H9 (cell line): ENCODE measurements around the gene MORN1. TPM values are rescaled to one million over a fixed set of nuclear protein-coding genes. Genes with fewer than 3 reads are reported as not detected.

Source experiments
- DNase-seq: peaks from one replicate; pipeline ENCODE4 v3.0.0-alpha.2; 2017
- H2AFZ ChIP-seq: one replicate; pipeline ENCODE4 v1.6.1; 2013; ENCODE audit warnings: mild to moderate bottlenecking, low read length, control low read depth, moderate library complexity
- H2AK5ac ChIP-seq: 2 replicates; pipeline ENCODE4 v1.6.1; 2013; ENCODE audit warnings: low read length, control low read depth, mixed read lengths; ENCODE audit not compliant: insufficient read length
- H2BK120ac ChIP-seq: one replicate; pipeline ENCODE4 v1.6.1; 2013; ENCODE audit warnings: low read depth, mild to moderate bottlenecking, low read length, control low read depth, inconsistent platforms; ENCODE audit not compliant: poor library complexity, severe bottlenecking
- H2BK12ac ChIP-seq: 2 replicates; pipeline ENCODE4 v1.6.1; 2013; ENCODE audit warnings: low read length, control low read depth, mixed read lengths, low read depth; ENCODE audit not compliant: insufficient read length
- H2BK15ac ChIP-seq: 2 replicates; pipeline ENCODE4 v1.6.1; 2013; ENCODE audit warnings: low read depth, low read length, control low read depth
- H2BK20ac ChIP-seq: one replicate; pipeline ENCODE4 v1.6.1; 2013; ENCODE audit warnings: low read depth, mild to moderate bottlenecking, low read length, control low read depth, inconsistent platforms; ENCODE audit not compliant: poor library complexity, severe bottlenecking
- H2BK5ac ChIP-seq: 2 replicates; pipeline ENCODE4 v1.6.1; 2013; ENCODE audit warnings: low read length, control low read depth, mixed read lengths; ENCODE audit not compliant: insufficient read length
- H3K14ac ChIP-seq: 2 replicates; pipeline ENCODE4 v1.6.1; 2013; ENCODE audit warnings: low read length, control low read depth; ENCODE audit not compliant: insufficient read depth
- H3K18ac ChIP-seq: 2 replicates; pipeline ENCODE4 v1.6.1; 2013; ENCODE audit warnings: low read depth, mild to moderate bottlenecking, mixed read lengths, low read length, control low read depth; ENCODE audit not compliant: insufficient read length
- H3K23ac ChIP-seq: 2 replicates; pipeline ENCODE4 v1.6.1; 2013; ENCODE audit warnings: low read length, control low read depth, mixed read lengths, low read depth; ENCODE audit not compliant: insufficient read length
- H3K23me2 ChIP-seq: 2 replicates; pipeline ENCODE4 v1.6.1; 2013; ENCODE audit warnings: low read depth, mild to moderate bottlenecking, mixed read lengths, low read length, control low read depth; ENCODE audit not compliant: insufficient read length, poor library complexity, severe bottlenecking
- H3K27ac ChIP-seq: 2 replicates; pipeline ENCODE4 v1.5.1; 2013; ENCODE audit warnings: low read length, control low read depth, mixed read lengths, low read depth; ENCODE audit not compliant: insufficient read length
- H3K27me3 ChIP-seq: 2 replicates; pipeline ENCODE4 v1.6.1; 2013; ENCODE audit warnings: low read length, control low read depth, inconsistent platforms; ENCODE audit not compliant: insufficient read depth
- H3K4ac ChIP-seq: 2 replicates; pipeline ENCODE4 v1.6.1; 2013; ENCODE audit warnings: low read depth, mild to moderate bottlenecking, control low read depth, inconsistent platforms, low read length, moderate library complexity
- H3K4me1 ChIP-seq: 2 replicates; pipeline ENCODE4 v1.6.1; 2013; ENCODE audit warnings: low read length, control low read depth, inconsistent platforms; ENCODE audit not compliant: insufficient read depth
- H3K4me2 ChIP-seq: 2 replicates; pipeline ENCODE4 v1.6.1; 2013; ENCODE audit warnings: low read length, control low read depth, mixed read lengths; ENCODE audit not compliant: insufficient read length, insufficient read depth
- H3K56ac ChIP-seq: 2 replicates; pipeline ENCODE4 v1.6.1; 2013; ENCODE audit warnings: low read depth, mild to moderate bottlenecking, mixed read lengths, low read length, control low read depth; ENCODE audit not compliant: insufficient read length
- H3K79me1 ChIP-seq: 2 replicates; pipeline ENCODE4 v1.6.1; 2013; ENCODE audit warnings: low read depth, mild to moderate bottlenecking, moderate library complexity, low read length, control low read depth, inconsistent platforms; ENCODE audit not compliant: insufficient read depth, poor library complexity, severe bottlenecking
- H3K79me2 ChIP-seq: 2 replicates; pipeline ENCODE4 v1.6.1; 2013; ENCODE audit warnings: low read length, control low read depth, inconsistent platforms; ENCODE audit not compliant: insufficient read depth
- H3K9ac ChIP-seq: 2 replicates; pipeline ENCODE4 v1.6.1; 2013; ENCODE audit warnings: low read length, control low read depth, mixed read lengths; ENCODE audit not compliant: insufficient read length; ENCODE audit errors: extremely low read depth
- H3K9me3 ChIP-seq: one replicate; pipeline ENCODE4 v1.6.1; 2013; ENCODE audit warnings: low read depth, low read length, inconsistent platforms; ENCODE audit not compliant: control insufficient read depth
- H3T11ph ChIP-seq: one replicate; pipeline ENCODE4 v1.6.1; 2013; ENCODE audit warnings: mild to moderate bottlenecking, low read length, control low read depth, inconsistent platforms
- H4K20me1 ChIP-seq: one replicate; pipeline ENCODE4 v1.6.1; 2013; ENCODE audit not compliant: control insufficient read depth, insufficient read length, insufficient read depth
- H4K5ac ChIP-seq: 2 replicates; pipeline ENCODE4 v1.6.1; 2013; ENCODE audit warnings: low read depth, mild to moderate bottlenecking, mixed read lengths, low read length, control low read depth; ENCODE audit not compliant: insufficient read length
- H4K8ac ChIP-seq: replicated peaks from 2 replicates; pipeline ENCODE4 v1.6.1; 2013; ENCODE audit warnings: low read length, control low read depth, mixed read lengths, low read depth; ENCODE audit not compliant: insufficient read length
- H4K91ac ChIP-seq: 2 replicates; pipeline ENCODE4 v1.6.1; 2013; ENCODE audit warnings: low read depth, mild to moderate bottlenecking, moderate library complexity, mixed read lengths, low read length, control low read depth; ENCODE audit not compliant: insufficient read length
- H3K27ac Mint-ChIP-seq, 3 experiments: 2 replicates in 2 of 3; 3 replicates in 1 of 3; pipeline ENCODE4 v1.8.0; 2020 to 2021; ENCODE audit warnings: mixed read lengths in 3 of 3, mild to moderate bottlenecking in 1 of 3, moderate library complexity in 1 of 3
- H3K27me3 Mint-ChIP-seq: 2 replicates; pipeline ENCODE4 v1.8.0; 2021; ENCODE audit warnings: low read depth, mild to moderate bottlenecking, moderate library complexity, mixed read lengths
- H3K36me3 Mint-ChIP-seq, 3 experiments: 2 replicates in 2 of 3; 3 replicates in 1 of 3; pipeline ENCODE4 v1.8.0; 2020 to 2021; ENCODE audit warnings: low read depth in 3 of 3, mixed read lengths in 3 of 3; ENCODE audit not compliant: insufficient read depth in 1 of 3
- H3K4me1 Mint-ChIP-seq, 2 experiments: 2 replicates each; pipeline ENCODE4 v1.8.0; 2020; ENCODE audit warnings: mixed read lengths in 2 of 2
- H3K4me3 Mint-ChIP-seq, 2 experiments: 2 replicates in 1 of 2; 3 replicates in 1 of 2; pipeline ENCODE4 v1.8.0; 2020 to 2021; ENCODE audit warnings: mild to moderate bottlenecking in 2 of 2, mixed read lengths in 2 of 2, moderate library complexity in 1 of 2
- H3K9me3 Mint-ChIP-seq, 2 experiments: 2 replicates in 1 of 2; 3 replicates in 1 of 2; pipeline ENCODE4 v1.8.0; 2020; ENCODE audit warnings: mild to moderate bottlenecking in 2 of 2, mixed read lengths in 2 of 2, moderate library complexity in 1 of 2
- WGBS: extraction: QIAGEN DNeasy Blood & Tissue Kit; methylation state at CpG from one replicate; pipeline ENCODE4 v1.1.7; 2013; ENCODE audit warnings: missing lambda C conversion rate, low lambda C conversion rate, mixed read lengths; ENCODE audit not compliant: insufficient read length; ENCODE audit errors: extremely low coverage; 5-methylcytosine and 5-hydroxymethylcytosine counted together
- total RNA-seq: library from RNA; stranded (reverse); gene quantifications from 2 replicates; pipeline ENCODE4 v1.2.1, GENCODE V29; 2021
- TF ChIP-seq, protein P1 (sequence below): fragments of 200-600 bp; sonication (generic); conservative IDR thresholded peaks from 3 replicates; pipeline ENCODE4 v1.8.0; 2021; ENCODE audit warnings: antibody characterized with exemption, mild to moderate bottlenecking

Gene MORN1
- total RNA-seq, 1 experiment from 2014 or later = 12.7 TPM

DNA sequence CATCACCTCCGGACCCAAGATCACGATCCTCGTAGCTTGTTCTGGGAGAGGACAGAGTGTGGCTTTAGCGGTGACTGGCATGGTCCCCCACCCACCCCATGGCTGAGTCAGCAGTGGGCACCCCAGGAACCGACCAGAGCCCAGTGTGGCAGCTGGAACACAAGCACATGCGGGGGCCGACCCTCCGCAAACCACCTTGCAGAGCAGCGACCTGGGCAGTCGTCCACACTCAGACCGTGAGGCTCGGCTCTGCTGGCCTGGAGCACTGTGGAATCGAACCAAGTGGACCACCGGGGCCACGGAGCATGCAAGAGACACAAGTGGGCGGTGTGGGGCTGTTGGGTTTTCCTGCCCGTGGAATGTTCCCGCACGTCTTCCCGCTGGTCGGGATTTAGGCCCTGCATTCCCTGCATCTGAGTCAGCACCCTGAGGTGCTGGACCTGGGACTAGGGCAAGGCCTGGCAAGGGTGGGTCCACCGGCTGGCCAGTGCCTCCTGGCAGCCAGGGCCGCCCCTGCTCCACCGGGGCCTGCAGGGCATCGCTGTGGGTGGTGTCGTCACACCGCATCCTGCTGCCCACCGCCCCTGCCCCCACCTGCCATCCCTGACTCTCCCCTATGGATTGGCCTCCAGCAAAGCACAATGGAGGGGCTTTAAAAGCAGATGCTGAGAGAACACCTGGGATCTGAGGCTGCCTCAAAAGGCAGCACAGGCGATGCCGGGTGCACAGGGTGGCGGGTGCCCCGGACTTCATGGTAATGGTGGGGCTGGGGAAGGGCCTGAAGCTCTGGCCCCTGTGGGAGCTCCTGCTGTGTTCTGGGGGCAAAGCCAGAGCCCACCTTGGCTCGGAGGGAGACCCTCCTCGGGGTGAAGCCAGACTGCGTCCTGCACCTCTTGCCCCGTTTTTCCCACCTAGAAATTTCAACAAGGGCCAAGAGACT lies 18.5 kb downstream of the MORN1 start:
- Histone ChIP-seq H3K23me2 (no peaks in the 10 kb centered on the region), H3K4me2 (no peak overlapping the region), H3K4me1 (no peaks in the 10 kb centered on the region), H3K27ac (no peak overlapping the region), H2AK5ac (no peak overlapping the region), H4K8ac (no peak overlapping the region), H3K79me2 (no peaks in the 10 kb centered on the region), H3K9ac (no peak overlapping the region), H3K56ac (no peak overlapping the region), H2BK15ac (no peak overlapping the region), H3K9me3 (no peaks in the 10 kb centered on the region), H4K91ac (no peak overlapping the region), H3K79me1 (no peaks in the 10 kb centered on the region), H2BK20ac (no peak overlapping the region), H3K14ac (no peak overlapping the region; the same call in 1 of the 2 replicates), H2BK120ac (no peak overlapping the region), H3K23ac (no peak overlapping the region), H3K18ac (no peak overlapping the region), H4K5ac (no peak overlapping the region), H2AFZ (no peak overlapping the region), H3T11ph (no peak overlapping the region), H3K4ac (no peak overlapping the region), H2BK12ac (no peak overlapping the region), H3K27me3 (no peaks in the 10 kb centered on the region), H2BK5ac (no peak overlapping the region), H4K20me1 (no peaks in the 10 kb centered on the region)
- WGBS = no CpG with 5 or more reads among the region's 36 CpGs
- TF ChIP-seq, protein P1, sequence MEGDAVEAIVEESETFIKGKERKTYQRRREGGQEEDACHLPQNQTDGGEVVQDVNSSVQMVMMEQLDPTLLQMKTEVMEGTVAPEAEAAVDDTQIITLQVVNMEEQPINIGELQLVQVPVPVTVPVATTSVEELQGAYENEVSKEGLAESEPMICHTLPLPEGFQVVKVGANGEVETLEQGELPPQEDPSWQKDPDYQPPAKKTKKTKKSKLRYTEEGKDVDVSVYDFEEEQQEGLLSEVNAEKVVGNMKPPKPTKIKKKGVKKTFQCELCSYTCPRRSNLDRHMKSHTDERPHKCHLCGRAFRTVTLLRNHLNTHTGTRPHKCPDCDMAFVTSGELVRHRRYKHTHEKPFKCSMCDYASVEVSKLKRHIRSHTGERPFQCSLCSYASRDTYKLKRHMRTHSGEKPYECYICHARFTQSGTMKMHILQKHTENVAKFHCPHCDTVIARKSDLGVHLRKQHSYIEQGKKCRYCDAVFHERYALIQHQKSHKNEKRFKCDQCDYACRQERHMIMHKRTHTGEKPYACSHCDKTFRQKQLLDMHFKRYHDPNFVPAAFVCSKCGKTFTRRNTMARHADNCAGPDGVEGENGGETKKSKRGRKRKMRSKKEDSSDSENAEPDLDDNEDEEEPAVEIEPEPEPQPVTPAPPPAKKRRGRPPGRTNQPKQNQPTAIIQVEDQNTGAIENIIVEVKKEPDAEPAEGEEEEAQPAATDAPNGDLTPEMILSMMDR = no peak
- no peak for DNase-seq
- Mint-ChIP-seq H3K4me1 (peaks cover 0 to 2% of the 10 kb centered on the region in 2 experiments; a peak in 1 of 4 replicates), H3K4me3 (no peak overlapping the region), H3K36me3 (peaks cover 0 to 15% (median 3%) of the 10 kb centered on the region in 3 experiments; a peak in 4 of 7 replicates), H3K9me3 (peaks cover 0 to 3% of the 10 kb centered on the region in 2 experiments; a peak in 2 of 5 replicates), H3K27me3 (no peaks in the 10 kb centered on the region; the same call in none of the 2 replicates), H3K27ac (no peak overlapping the region)
